HG03039 (cell line): ENCODE measurements around the gene NHERF1.

Experiments used
- ATAC-seq: cut with Tn5 transposase; IDR thresholded peaks from one replicate; pipeline ENCODE4 v1.9.1; 2021; ENCODE audit warnings: mild to moderate bottlenecking, moderate library complexity; ENCODE audit not compliant: unreplicated experiment

Gene NHERF1

GRCh38 chr17:74782571-74782970 lies 34.1 kb downstream of the NHERF1 start:
- no peak for ATAC-seq

GRCh38 chr17:74784125-74784810 lies 35.8 kb downstream of the NHERF1 start:
- ATAC-seq, result no peak

- ATAC-seq, result no peak
Measured at GRCh38 chr17:74785096-74785980, 36.9 kb downstream of the NHERF1 start.

DNA sequence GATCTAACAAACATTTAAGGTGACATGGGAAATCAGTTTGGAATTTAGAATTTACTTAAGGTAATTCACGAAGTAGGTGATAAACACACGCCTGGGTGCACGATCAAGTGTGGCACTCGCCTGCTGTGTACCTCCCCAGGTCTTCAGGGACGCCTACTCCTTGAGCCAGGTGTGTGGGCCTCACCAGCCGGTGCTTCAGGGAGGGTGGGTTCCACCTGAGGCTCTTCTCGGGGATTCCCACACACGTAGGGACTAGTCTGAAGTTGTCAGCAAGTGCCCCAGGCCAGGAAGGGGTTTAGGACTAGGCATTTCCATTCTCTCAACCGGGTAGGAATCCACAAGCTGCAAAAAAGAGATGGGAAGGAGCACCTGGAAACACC lies 37.5 kb downstream of the NHERF1 start:
- ATAC-seq, result no peak

DNA sequence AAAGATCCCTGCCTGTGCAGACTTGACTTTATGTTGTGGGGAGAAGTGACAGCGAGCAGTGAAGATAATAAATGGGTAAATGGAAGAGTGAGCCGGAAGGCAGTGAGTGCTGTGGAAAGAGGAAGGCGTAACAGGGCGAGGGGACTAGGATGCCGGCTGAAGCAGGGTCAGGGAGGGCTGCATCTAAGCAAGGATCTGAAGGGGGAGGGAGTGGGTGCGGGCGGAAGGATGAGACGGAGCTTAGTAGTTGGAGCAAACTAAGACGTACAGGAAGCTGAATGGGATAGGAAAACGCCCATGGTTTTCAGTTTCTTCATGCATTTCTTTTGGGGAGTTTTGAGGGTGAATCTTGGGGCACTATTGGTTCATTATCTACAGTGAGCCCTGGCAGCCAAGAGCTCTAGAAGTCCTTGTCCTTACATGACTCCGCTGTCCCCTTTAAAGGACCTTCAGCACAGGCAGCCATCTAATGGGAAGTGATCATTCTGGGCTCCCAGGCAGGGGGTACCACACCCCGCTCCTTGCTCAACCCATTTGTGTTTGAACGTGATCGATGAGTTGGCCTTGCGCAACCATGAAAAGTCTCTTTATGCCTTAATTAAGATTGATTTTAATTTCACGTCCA lies 38.1 kb downstream of the NHERF1 start:
- ATAC-seq, result no peak

DNA sequence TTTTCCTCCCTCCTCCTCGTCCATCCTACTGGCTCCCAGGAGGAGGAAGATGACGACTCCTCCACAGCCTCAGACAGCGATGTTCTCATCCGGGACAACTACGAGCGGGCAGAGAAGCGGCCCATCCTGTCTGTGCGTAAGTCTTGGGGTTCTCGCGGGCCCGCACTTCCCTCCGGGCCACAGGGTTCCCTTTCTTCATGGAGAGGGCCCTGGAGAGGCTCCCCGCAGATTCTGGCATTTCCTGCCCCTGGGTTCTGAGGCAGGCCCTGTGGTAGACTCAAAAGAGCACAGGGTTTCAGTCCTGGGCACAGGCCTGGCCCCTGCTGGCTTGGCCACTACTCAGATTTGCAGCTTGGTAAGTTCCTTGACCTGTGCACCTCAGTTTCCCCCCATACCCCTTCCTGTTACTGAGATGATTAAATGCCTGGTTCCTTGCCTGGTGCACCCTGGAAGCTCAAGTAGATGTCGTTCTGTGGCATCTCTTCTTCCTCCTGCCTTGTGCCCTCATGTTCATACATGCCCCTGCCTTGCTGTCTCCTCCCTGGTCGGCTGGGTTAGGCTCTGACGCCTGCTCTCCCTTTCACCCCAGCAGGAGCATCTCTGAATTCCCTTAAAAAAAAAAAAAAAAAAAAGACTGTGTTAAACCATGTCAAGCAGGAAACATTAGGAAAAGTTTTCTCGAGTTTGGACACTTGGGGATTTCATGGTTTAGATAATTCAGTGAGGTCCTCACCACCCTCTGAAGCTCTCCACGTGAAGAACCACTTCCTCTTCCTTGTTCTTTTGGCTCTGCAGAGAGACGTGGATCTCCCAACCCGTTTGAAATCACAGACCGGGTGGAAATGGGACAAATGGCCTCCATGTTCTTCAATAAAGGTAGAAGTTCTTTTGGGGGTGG lies 42.0 kb downstream of the NHERF1 start:
- ATAC-seq, result no peak

- no peak for ATAC-seq
Measured at GRCh38 chr17:74792586-74793105, 44.2 kb downstream of the NHERF1 start.

DNA sequence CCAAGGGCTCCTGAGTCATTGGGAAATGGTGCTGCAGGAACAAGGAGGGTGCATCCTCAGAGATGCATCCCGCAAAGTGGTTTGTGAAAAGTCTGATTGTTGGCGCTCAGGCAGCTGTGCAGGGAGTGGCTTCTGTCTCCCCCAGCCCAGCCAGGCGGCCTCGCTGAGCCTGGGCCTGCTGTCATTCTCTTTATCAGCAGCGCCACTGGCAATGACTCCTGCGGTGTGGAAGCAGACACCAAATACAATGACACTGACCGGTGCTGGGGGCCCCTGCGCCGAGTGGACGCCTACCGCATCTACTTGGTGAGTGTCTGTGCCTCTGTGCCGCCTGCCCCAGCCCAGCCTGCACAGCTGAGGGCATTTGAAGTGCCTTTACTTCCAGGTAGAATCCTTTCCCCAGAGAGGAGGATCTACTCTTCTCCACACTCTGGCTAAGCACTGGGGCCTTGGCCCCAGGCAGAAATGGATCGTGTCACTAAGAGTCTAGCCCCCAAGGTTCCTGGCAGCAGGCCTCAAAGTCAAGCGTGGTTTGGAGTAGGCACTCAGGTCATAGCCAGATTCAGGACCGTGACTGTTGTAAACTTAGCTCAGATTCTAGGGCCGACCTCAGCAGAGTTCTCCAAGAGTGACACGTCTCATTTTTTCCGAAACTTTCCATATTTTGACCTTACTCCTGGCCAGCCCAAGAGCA lies 47.0 kb downstream of the NHERF1 start:
- no peak for ATAC-seq

- ATAC-seq, result no peak
Measured at GRCh38 chr17:74796211-74796610, 47.8 kb downstream of the NHERF1 start.

- no peak for ATAC-seq
Measured at GRCh38 chr17:74796866-74797265, 48.4 kb downstream of the NHERF1 start.

GRCh38 chr17:74797824-74798223 lies 49.4 kb downstream of the NHERF1 start:
- no peak for ATAC-seq

GRCh38 chr17:74798239-74798707 lies 49.8 kb downstream of the NHERF1 start:
- ATAC-seq, result no peak

GRCh38 chr17:74799097-74799496 lies 50.7 kb downstream of the NHERF1 start:
- no peak for ATAC-seq

- ATAC-seq, result no peak
Measured at GRCh38 chr17:74800531-74800930, 52.1 kb downstream of the NHERF1 start.

- ATAC-seq, result no peak
Measured at GRCh38 chr17:74801896-74802295, 53.5 kb downstream of the NHERF1 start.

DNA sequence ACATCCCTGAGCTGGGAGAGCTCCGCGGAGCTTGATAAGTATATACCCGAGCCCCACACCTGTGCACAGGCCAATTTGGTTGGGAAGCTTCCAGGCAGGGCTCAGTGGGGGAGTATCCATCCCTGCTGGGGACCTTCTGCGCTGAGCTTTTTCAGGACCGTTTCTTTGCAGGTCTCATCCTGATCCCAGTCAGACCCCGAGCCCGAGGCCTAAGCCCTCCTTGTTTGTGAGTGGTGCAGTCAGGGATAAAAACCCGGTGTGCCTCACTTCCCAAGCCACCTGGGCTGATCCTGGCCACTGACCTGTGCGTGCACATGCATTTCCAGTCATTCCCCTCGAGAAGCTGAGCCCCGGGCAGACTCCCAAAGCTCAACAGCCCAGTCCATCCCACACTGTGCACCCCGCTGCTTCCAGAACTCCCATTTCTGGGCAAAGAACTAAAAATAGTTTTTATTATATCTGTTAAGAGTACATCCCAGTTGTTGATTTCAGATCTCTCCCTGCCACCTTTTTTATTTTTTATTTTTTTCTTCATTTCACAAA lies 55.0 kb downstream of the NHERF1 start:
- no peak for ATAC-seq

DNA sequence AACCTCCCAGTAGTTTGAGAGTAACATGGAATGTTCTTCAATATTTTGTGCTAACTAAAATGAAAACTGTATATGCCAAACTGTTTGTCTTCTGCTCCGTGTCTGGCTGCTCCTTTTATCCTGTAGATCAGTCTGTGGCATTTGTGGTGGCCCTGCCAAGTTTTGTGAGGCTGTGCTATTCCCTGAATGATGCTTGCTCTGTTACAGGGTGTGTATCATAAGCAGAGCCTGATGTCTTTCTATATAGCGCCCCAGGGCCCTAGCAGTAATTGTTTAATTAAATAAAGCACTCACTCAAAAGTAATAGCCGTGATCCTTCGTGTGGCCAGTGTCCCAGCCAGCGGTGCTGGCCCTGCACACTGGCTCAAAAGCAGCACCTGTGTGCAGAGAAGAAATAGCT lies 55.5 kb downstream of the NHERF1 start:
- no peak for ATAC-seq

DNA sequence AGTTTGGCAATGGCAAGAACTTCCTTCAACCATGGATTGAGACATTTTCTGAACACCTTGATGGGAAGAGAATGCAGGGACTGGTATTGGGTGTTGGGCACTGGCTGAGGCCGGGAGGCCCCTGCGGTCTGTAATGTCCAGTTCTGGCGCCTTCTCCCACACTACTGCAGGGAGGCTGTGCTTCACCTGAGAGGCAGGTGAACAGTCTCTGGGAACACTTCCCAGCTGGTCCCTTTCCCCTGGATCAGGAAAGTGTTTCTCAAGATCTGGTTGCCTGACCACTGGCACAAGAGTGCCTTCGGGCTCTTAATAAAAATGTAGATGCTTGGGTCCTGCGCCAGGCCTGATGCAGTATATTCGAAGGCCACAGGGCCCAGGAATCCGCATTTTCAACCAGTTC lies 56.3 kb downstream of the NHERF1 start:
- no peak for ATAC-seq

DNA sequence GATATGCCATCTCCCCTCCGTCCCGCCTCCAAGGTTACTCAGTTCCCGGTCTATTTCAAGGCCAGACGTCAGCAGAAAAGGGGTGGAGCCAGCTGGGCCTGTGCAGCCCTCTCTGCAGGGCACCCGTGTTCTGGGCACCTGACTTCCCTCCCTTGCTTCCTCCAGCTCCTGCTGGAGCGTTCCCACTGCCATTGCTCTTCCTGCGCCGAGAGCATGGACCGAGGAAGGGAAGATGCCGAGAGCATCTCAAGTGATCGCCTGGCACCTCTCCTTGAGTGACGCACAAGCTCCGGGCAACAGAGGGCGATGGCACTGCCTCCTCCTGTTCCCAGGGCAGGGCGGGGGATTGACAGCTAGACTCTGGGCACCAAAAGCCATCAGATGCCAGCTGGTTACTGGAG lies 57.2 kb downstream of the NHERF1 start:
- ATAC-seq, result no peak

- no peak for ATAC-seq
Measured at GRCh38 chr17:74806334-74806733, 57.9 kb downstream of the NHERF1 start.
